Middle frontal gyrus (tissue), 1 donor: ENCODE data around the gene LPO.

ENCODE experiments used
- DNase-seq: peaks from one replicate; pipeline ENCODE4 v3.0.0-alpha.2; 2015; ENCODE audit warnings: low spot score; ENCODE audit errors: extremely low spot score

LPO gene

GRCh38 chr17:58277802-58278595 lies 39.6 kb downstream of the LPO start:
- no peak for DNase-seq

- DNase-seq: no peak
Observed at GRCh38 chr17:58278661-58279015, 40.3 kb downstream of the LPO start.

GRCh38 chr17:58279016-58279711 lies 40.8 kb downstream of the LPO start:
- no peak for DNase-seq

GRCh38 chr17:58279736-58280479 lies 41.5 kb downstream of the LPO start:
- DNase-seq: no peak

GRCh38 chr17:58280480-58281217 lies 42.3 kb downstream of the LPO start, which contains the start of gene MPO:
MPO (minus strand) TSS chr17:58280935; CDS start chr17:58280758, 177 bp downstream.
- DNase-seq: no peak

- no peak for DNase-seq
Observed at GRCh38 chr17:58281511-58282011, 43.2 kb downstream of the LPO start.

- no peak for DNase-seq
Observed at GRCh38 chr17:58282442-58282841, 44.1 kb downstream of the LPO start.

GRCh38 chr17:58283674-58284612 lies 45.6 kb downstream of the LPO start:
- DNase-seq: no peak

GRCh38 chr17:58284613-58285421 lies 46.4 kb downstream of the LPO start:
- DNase-seq: no peak

- DNase-seq: no peak
Observed at GRCh38 chr17:58285422-58285810, 47.0 kb downstream of the LPO start.

- no peak for DNase-seq
Observed at GRCh38 chr17:58289869-58290268, 51.5 kb downstream of the LPO start.

- no peak for DNase-seq
Observed at GRCh38 chr17:58291246-58291645, 52.9 kb downstream of the LPO start.

- no peak for DNase-seq
Observed at GRCh38 chr17:58294034-58294433, 55.6 kb downstream of the LPO start.

GRCh38 chr17:58300336-58300735 lies 62.0 kb downstream of the LPO start:
- no peak for DNase-seq

- no peak for DNase-seq
Observed at GRCh38 chr17:58301504-58302150, 63.2 kb downstream of the LPO start.

GRCh38 chr17:58302171-58302918 lies 64.0 kb downstream of the LPO start:
- no peak for DNase-seq

GRCh38 chr17:58302919-58303585 lies 64.7 kb downstream of the LPO start:
- no peak for DNase-seq
